T-helper 2 cell treated with Interferon-gamma antibody and Interleukin-4, amounts not matched to agents 100 ng/mL and 5 ng/mL, for 36 hours (primary cell): Measurements from ENCODE around the gene KCTD18. TPM values are rescaled to one million over a fixed set of nuclear protein-coding genes. Genes with fewer than 3 reads are reported as not detected.

ENCODE experiments used
- intact Hi-C: fragments of 100-400 bp; cut with micrococcal nuclease; formaldehyde crosslinking; loops from one replicate; pipeline ENCODE4 v1.15.1; 2023
- total RNA-seq: library from RNA; stranded (reverse); gene quantifications from 2 replicates; pipeline ENCODE4 v1.2.3, GENCODE V29; 2022

Gene KCTD18
- total RNA-seq, 1 donor from 2014 or later: 15.1 TPM

GRCh38 chr2:200459101-200459500, 50.8 kb downstream of the KCTD18 start:
- intact Hi-C loops: no loop called here

GRCh38 chr2:200456567-200456966, 53.3 kb downstream of the KCTD18 start:
- intact Hi-C loops: no loop called here

GRCh38 chr2:200455958-200456421, 53.9 kb downstream of the KCTD18 start:
- intact Hi-C loops: no loop called here

- intact Hi-C loops: no loop called here
Measured at GRCh38 chr2:200454927-200455801, 54.7 kb downstream of the KCTD18 start.

GRCh38 chr2:200453853-200454534, 55.9 kb downstream of the KCTD18 start:
- intact Hi-C loops: loop anchor here (2.0 kb wide), 1 partner anchor 13 kb away; no protein-coding TSS in a partner anchor

GRCh38 chr2:200453142-200453852, 56.6 kb downstream of the KCTD18 start:
- intact Hi-C loops: loop anchor here (2.0 kb wide), 1 partner anchor 14 kb away; no protein-coding TSS in a partner anchor

- intact Hi-C loops: loop anchor here (2.0 kb wide), 1 partner anchor 14 kb away; no protein-coding TSS in a partner anchor
Measured at GRCh38 chr2:200452377-200452776, 57.5 kb downstream of the KCTD18 start.

- intact Hi-C loops: no loop called here
Measured at GRCh38 chr2:200451511-200451910, 58.4 kb downstream of the KCTD18 start.

GRCh38 chr2:200450288-200450687, 59.6 kb downstream of the KCTD18 start:
- intact Hi-C loops: no loop called here

GRCh38 chr2:200449149-200449548, 60.7 kb downstream of the KCTD18 start:
- intact Hi-C loops: no loop called here

GRCh38 chr2:200448455-200448854, 61.4 kb downstream of the KCTD18 start:
- intact Hi-C loops: no loop called here

- intact Hi-C loops: no loop called here
Measured at GRCh38 chr2:200447139-200447855, 62.6 kb downstream of the KCTD18 start.

- intact Hi-C loops: no loop called here
Measured at GRCh38 chr2:200446612-200447011, 63.3 kb downstream of the KCTD18 start.

GRCh38 chr2:200445284-200445683, 64.6 kb downstream of the KCTD18 start:
- intact Hi-C loops: no loop called here

- intact Hi-C loops: no loop called here
Measured at GRCh38 chr2:200444530-200444929, 65.3 kb downstream of the KCTD18 start.

GRCh38 chr2:200443916-200444315, 66.0 kb downstream of the KCTD18 start:
- intact Hi-C loops: no loop called here

- intact Hi-C loops: no loop called here
Measured at GRCh38 chr2:200443376-200443775, 66.5 kb downstream of the KCTD18 start.

- intact Hi-C loops: no loop called here
Measured at GRCh38 chr2:200442471-200442870, 67.4 kb downstream of the KCTD18 start.

- intact Hi-C loops: no loop called here
Measured at GRCh38 chr2:200439981-200440380, 69.9 kb downstream of the KCTD18 start.
